HG03025 (cell line): ENCODE measurements around the gene HSPB6.
"Not testable (repeated sequence)": the region's sequence is repeated elsewhere in the genome, so short reads cannot be mapped to it uniquely, and the experiment has no call there.

Source experiments
- ATAC-seq: cut with Tn5 transposase; IDR thresholded peaks from one replicate; pipeline ENCODE4 v1.9.1; 2021; ENCODE audit warnings: mild to moderate bottlenecking, moderate library complexity; ENCODE audit not compliant: unreplicated experiment, low FRiP score

The HSPB6 gene

GRCh38 chr19:35786299-35787160, 29.7 kb upstream of the HSPB6 start:
- ATAC-seq: no peak

- no peak for ATAC-seq
Observed at GRCh38 chr19:35785339-35785627, 28.5 kb upstream of the HSPB6 start.

- ATAC-seq: no peak
Observed at GRCh38 chr19:35784503-35785338, 27.9 kb upstream of the HSPB6 start.

- ATAC-seq: no peak
Observed at GRCh38 chr19:35783469-35784434, 26.9 kb upstream of the HSPB6 start.

GRCh38 chr19:35782589-35782988, 25.8 kb upstream of the HSPB6 start:
- ATAC-seq: no peak

- no peak for ATAC-seq
Observed at GRCh38 chr19:35781650-35782049, 24.8 kb upstream of the HSPB6 start.

- ATAC-seq: no peak
Observed at GRCh38 chr19:35780717-35781116, 23.9 kb upstream of the HSPB6 start.

- ATAC-seq: no peak
Observed at GRCh38 chr19:35780058-35780457, 23.2 kb upstream of the HSPB6 start.

- no peak for ATAC-seq
Observed at GRCh38 chr19:35779033-35779432, 22.2 kb upstream of the HSPB6 start.

- ATAC-seq: no peak
Observed at GRCh38 chr19:35777961-35778360, 21.1 kb upstream of the HSPB6 start.

- no peak for ATAC-seq
Observed at GRCh38 chr19:35777086-35777841, 20.4 kb upstream of the HSPB6 start.

GRCh38 chr19:35776102-35776788, 19.4 kb upstream of the HSPB6 start:
- ATAC-seq: no peak

- ATAC-seq: peak; percentile 85
Observed at GRCh38 chr19:35775298-35776101, 18.7 kb upstream of the HSPB6 start, which contains the start of gene ARHGAP33. ARHGAP33 (plus strand) TSS chr19:35775564; CDS start chr19:35775659, 95 bp downstream.

GRCh38 chr19:35775046-35775297, 18.1 kb upstream of the HSPB6 start:
- ATAC-seq: no peak

GRCh38 chr19:35774274-35775045, 17.6 kb upstream of the HSPB6 start:
- no peak for ATAC-seq

GRCh38 chr19:35773020-35773806, 16.4 kb upstream of the HSPB6 start:
- ATAC-seq: no peak

GRCh38 chr19:35772362-35772761, 15.5 kb upstream of the HSPB6 start:
- not testable (repeated sequence) for ATAC-seq
